HepG2 (cell line): ENCODE results near the gene TAF13. TPM values are rescaled to one million over a fixed set of nuclear protein-coding genes. Genes with fewer than 3 reads are reported as not detected.
A peak's percentile ranks its signal among the peaks of the same experiment; 100 is the strongest.

Experiments used
- GABPB1 ChIP-seq: IDR thresholded peaks from 2 replicates; pipeline ENCODE4 v1.6.1; 2016; ENCODE audit warnings: mild to moderate bottlenecking, missing genetic modification reagents, moderate library complexity, missing compliant biosample characterization
- HMGA1 ChIP-seq: sonication (generic); formaldehyde crosslinking; conservative IDR thresholded peaks from 2 replicates; pipeline ENCODE4 v1.4.0; 2020; ENCODE audit warnings: missing genetic modification reagents
- HNF1B ChIP-seq: sonication (generic); formaldehyde crosslinking; IDR thresholded peaks from 2 replicates; pipeline ENCODE4 v1.5.1; 2020; ENCODE audit warnings: mild to moderate bottlenecking, moderate library complexity, missing genetic modification reagents
- KDM4B ChIP-seq: sonication (generic); formaldehyde crosslinking; IDR thresholded peaks from 2 replicates; pipeline ENCODE4 v1.4.0; 2020; ENCODE audit warnings: missing genetic modification reagents
- PATZ1 ChIP-seq: sonication (generic); formaldehyde crosslinking; IDR thresholded peaks from 2 replicates; pipeline ENCODE4 v1.4.0; 2020; ENCODE audit warnings: missing genetic modification reagents
- PHF20 ChIP-seq: sonication (generic); formaldehyde crosslinking; IDR thresholded peaks from 2 replicates; pipeline ENCODE4 v1.5.0; 2020; ENCODE audit warnings: mild to moderate bottlenecking, missing genetic modification reagents
- RNF219 ChIP-seq: sonication (generic); formaldehyde crosslinking; IDR thresholded peaks from 2 replicates; pipeline ENCODE4 v1.5.0; 2020; ENCODE audit warnings: mild to moderate bottlenecking, missing genetic modification reagents
- SATB2 ChIP-seq: sonication (generic); formaldehyde crosslinking; IDR thresholded peaks from 2 replicates; pipeline ENCODE4 v1.5.0; 2020; ENCODE audit warnings: missing genetic modification reagents
- SP140L ChIP-seq: sonication (generic); formaldehyde crosslinking; IDR thresholded peaks from 2 replicates; pipeline ENCODE4 v1.4.0; 2020; ENCODE audit warnings: missing genetic modification reagents, borderline replicate concordance
- SPEN ChIP-seq: sonication (generic); formaldehyde crosslinking; IDR thresholded peaks from 2 replicates; pipeline ENCODE4 v1.5.1; 2020; ENCODE audit warnings: low read depth, mild to moderate bottlenecking, missing genetic modification reagents
- ZBTB10 ChIP-seq: sonication (generic); formaldehyde crosslinking; IDR thresholded peaks from 2 replicates; pipeline ENCODE4 v1.4.0; 2020; ENCODE audit warnings: missing genetic modification reagents, borderline replicate concordance
- ZMAT5 ChIP-seq: sonication (generic); formaldehyde crosslinking; IDR thresholded peaks from 2 replicates; pipeline ENCODE4 v1.5.0; 2020; ENCODE audit warnings: mild to moderate bottlenecking, low read depth, missing genetic modification reagents, borderline replicate concordance
- ZNF10 ChIP-seq: sonication (generic); formaldehyde crosslinking; IDR thresholded peaks from 2 replicates; pipeline ENCODE4 v1.4.0; 2020; ENCODE audit warnings: mild to moderate bottlenecking, low read depth, missing genetic modification reagents, borderline replicate concordance
- ZNF260 ChIP-seq: sonication (generic); formaldehyde crosslinking; IDR thresholded peaks from 2 replicates; pipeline ENCODE4 v1.4.0; 2020; ENCODE audit warnings: missing genetic modification reagents, low read depth, mild to moderate bottlenecking, borderline replicate concordance
- ZNF30 ChIP-seq: sonication (generic); formaldehyde crosslinking; IDR thresholded peaks from 2 replicates; pipeline ENCODE4 v1.5.0; 2020; ENCODE audit warnings: mild to moderate bottlenecking, missing genetic modification reagents
- ZNF337 ChIP-seq: sonication (generic); formaldehyde crosslinking; IDR thresholded peaks from 2 replicates; pipeline ENCODE4 v1.5.1; 2020; ENCODE audit warnings: missing genetic modification reagents, low read depth, mild to moderate bottlenecking, borderline replicate concordance
- ZNF460 ChIP-seq: sonication (generic); formaldehyde crosslinking; IDR thresholded peaks from 2 replicates; pipeline ENCODE4 v1.5.1; 2020; ENCODE audit warnings: missing genetic modification reagents, mild to moderate bottlenecking, borderline replicate concordance
- polyA plus RNA-seq, 8 experiments: library from polyadenylated mRNA; depleted of rRNA in 3 of 8; stranded (reverse) in 7 of 8; unstranded in 1 of 8; fragments of >200 nt; fragmentation: Illumina TruSeq in 4 of 8; extraction: Trizol in 4 of 8; gene quantifications; 2 replicates each; pipeline versions ENCODE4 v1.2.1 to v1.2.3, GENCODE V29; 2011 to 2016; ENCODE audit warnings: low read depth in 4 of 8, missing spikeins in 1 of 8, mixed read lengths in 1 of 8; ENCODE audit not compliant: insufficient read depth in 1 of 8
- total RNA-seq, 5 experiments: library from RNA; depleted of rRNA; stranded (reverse); fragments of >200 nt; fragmentation: Illumina TruSeq; extraction: Trizol; gene quantifications; 2 replicates each; pipeline ENCODE4 v1.2.3, GENCODE V29; 2016; ENCODE audit warnings: low read depth in 1 of 5

TAF13 gene
- total and polyA plus RNA-seq, 2 of the 13 experiments (the other 11 are each of a cell fraction or from before 2014, with no cell fraction given) = 11.5 to 36.3 TPM

- peak; percentile 89; the same call in 1 of the 2 replicates for TF ChIP-seq ZBTB10 (CRISPR knock-in tag)
- TF ChIP-seq ZMAT5 (CRISPR knock-in tag) = no peak
- TF ChIP-seq ZNF260 = no peak
- TF ChIP-seq PATZ1 = peak; percentile 86
- no peak for TF ChIP-seq ZNF30 (CRISPR knock-in tag)
- TF ChIP-seq PHF20 (CRISPR knock-in tag) = peak; percentile 89
- peak; percentile 94 for TF ChIP-seq SPEN (CRISPR knock-in tag)
- peak; percentile 76; the same call in 1 of the 2 replicates for TF ChIP-seq ZNF337 (CRISPR knock-in tag)
- peak; percentile 82 for TF ChIP-seq HNF1B
- TF ChIP-seq GABPB1 (CRISPR knock-in tag) = peak; percentile 87
- TF ChIP-seq ZNF10 (CRISPR knock-in tag) = no peak
- TF ChIP-seq SATB2 (CRISPR knock-in tag) = peak; percentile 18; the same call in 1 of the 2 replicates
- peak; percentile 98 for TF ChIP-seq KDM4B
- no peak for TF ChIP-seq HMGA1
- peak; percentile 95; the same call in 1 of the 2 replicates for TF ChIP-seq SP140L (CRISPR knock-in tag)
- peak; percentile 88; the same call in 1 of the 2 replicates for TF ChIP-seq RNF219 (CRISPR knock-in tag)
- peak; percentile 88 for TF ChIP-seq ZNF460
Measured at GRCh38 chr1:109090196-109091077, 14.6 kb upstream of the TAF13 start, which contains the start of gene TMEM167B (continued).
